NCI-H146 treated with DMSO at 0.1 percent for 48 hours (cell line): ENCODE measurements around the gene ZBP1.

Source experiments
- DNase-seq: peaks from one replicate; lab custom pipeline; 2025; ENCODE audit not compliant: unreplicated experiment; lab: John Stamatoyannopoulos, UW

ZBP1 gene

GRCh38 chr20:57561356-57562279 lies 58.6 kb downstream of the ZBP1 start:
- no peak for DNase-seq

GRCh38 chr20:57560554-57561355 lies 59.5 kb downstream of the ZBP1 start, which contains the start of gene PCK1:
TSS of gene PCK1 (plus strand) at chr20:57561110. CDS start at chr20:57561412, 302 bp downstream.
- peak; percentile 87 for DNase-seq

- no peak for DNase-seq
These were observed 60.3 kb downstream of the ZBP1 start for GRCh38 chr20:57559658-57560553.

GRCh38 chr20:57559289-57559634 lies 61.0 kb downstream of the ZBP1 start:
- no peak for DNase-seq

GRCh38 chr20:57558614-57559288 lies 61.5 kb downstream of the ZBP1 start:
- no peak for DNase-seq

GRCh38 chr20:57557926-57558613 lies 62.2 kb downstream of the ZBP1 start:
- no peak for DNase-seq

GRCh38 chr20:57556980-57557274 lies 63.3 kb downstream of the ZBP1 start:
- no peak for DNase-seq

GRCh38 chr20:57555457-57556184 lies 64.6 kb downstream of the ZBP1 start:
- DNase-seq, result no peak
